GM12864 (cell line): Measurements from ENCODE around the gene DDX10.

Experiments
- DNase-seq: peaks from one replicate; pipeline ENCODE4 v3.0.0-alpha.2; 2011; ENCODE audit warnings: low read depth
- H3K4me3 ChIP-seq: 2 replicates; pipeline ENCODE4 v1.5.1; 2011; ENCODE audit warnings: mild to moderate bottlenecking, low read depth, low read length, control low read depth
- TF ChIP-seq, protein P1 (sequence below): IDR thresholded peaks from 2 replicates; pipeline ENCODE4 v1.5.1; 2011; ENCODE audit warnings: low read depth, mild to moderate bottlenecking, moderate library complexity, low read length, control low read depth, inconsistent platforms; ENCODE audit errors: missing control alignments

DDX10 gene

DNA sequence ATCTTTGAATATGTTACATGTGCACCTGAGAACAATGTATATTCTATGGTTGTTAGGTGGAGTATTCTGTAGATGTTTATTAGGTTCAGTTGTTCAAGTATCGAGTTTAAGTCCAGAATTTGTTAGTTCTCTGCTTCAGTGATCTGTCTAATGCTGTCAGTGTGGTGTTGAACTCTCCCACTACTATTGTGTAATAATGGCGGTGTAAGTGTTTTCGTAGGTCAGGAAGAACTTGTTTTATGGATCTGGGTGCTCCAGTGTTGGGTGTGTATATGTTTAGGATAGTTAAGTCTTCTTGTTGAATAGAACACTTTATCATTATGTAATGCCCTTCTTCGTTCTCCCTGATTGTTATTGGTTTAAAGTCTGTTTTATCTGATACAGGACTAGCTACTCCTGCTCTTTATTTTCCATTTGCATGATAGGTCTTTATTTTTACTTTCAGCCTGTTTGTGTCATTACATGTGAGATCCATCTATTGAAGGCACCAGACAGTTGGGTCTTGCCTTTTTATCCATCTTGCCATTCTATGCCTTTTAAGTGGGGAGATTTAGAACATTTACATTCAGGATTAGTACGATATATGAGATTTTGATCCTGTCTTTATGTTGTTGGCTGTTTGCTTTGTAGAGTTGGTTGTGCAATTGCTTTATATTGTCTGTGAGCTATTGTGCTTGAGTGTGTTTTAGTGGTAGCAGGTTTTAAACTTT lies 121.6 kb downstream of the DDX10 start:
- no peak overlapping the region for H3K4me3 ChIP-seq
- no peak for DNase-seq
- TF ChIP-seq, protein P1, sequence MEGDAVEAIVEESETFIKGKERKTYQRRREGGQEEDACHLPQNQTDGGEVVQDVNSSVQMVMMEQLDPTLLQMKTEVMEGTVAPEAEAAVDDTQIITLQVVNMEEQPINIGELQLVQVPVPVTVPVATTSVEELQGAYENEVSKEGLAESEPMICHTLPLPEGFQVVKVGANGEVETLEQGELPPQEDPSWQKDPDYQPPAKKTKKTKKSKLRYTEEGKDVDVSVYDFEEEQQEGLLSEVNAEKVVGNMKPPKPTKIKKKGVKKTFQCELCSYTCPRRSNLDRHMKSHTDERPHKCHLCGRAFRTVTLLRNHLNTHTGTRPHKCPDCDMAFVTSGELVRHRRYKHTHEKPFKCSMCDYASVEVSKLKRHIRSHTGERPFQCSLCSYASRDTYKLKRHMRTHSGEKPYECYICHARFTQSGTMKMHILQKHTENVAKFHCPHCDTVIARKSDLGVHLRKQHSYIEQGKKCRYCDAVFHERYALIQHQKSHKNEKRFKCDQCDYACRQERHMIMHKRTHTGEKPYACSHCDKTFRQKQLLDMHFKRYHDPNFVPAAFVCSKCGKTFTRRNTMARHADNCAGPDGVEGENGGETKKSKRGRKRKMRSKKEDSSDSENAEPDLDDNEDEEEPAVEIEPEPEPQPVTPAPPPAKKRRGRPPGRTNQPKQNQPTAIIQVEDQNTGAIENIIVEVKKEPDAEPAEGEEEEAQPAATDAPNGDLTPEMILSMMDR: no peak

- DNase-seq: no peak
- H3K4me3 ChIP-seq: no peak overlapping the region
- TF ChIP-seq, protein P1: no peak
Measured at GRCh38 chr11:108787105-108787504, 122.2 kb downstream of the DDX10 start.

DNA sequence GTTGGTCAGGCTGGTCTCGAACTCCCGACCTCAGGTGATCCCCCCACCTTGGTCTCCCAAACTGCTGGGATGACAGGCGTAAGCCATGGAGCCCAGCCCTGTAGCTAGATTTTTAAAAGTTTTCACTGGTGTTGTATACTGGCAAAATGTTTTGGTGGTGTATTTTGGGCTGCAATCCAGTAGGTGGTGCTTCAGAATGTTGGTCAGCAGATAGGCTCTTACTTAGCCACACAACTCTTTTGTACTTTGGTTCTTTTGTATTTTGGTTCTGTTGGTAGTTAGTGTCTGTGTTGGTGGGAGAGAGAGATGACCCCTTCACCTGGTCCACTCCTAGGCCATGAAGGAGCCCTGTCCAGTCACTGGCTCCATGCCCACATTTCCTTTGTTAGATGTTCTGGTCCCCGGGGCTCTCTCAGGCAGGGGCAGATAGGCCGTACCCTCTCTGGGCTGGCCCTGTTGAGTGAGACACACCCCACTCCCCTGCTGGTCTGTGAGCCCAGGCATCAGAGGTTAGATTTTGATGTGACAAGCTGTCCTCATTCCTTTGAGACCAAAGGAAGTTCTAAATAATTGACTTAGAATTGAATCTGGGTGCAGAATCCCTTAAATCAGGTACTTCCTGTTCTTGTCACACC lies 123.8 kb downstream of the DDX10 start:
- no peak for DNase-seq
- H3K4me3 ChIP-seq: no peak overlapping the region
- TF ChIP-seq, protein P1: peak; percentile 68

GRCh38 chr11:108790501-108791299 lies 125.8 kb downstream of the DDX10 start:
- TF ChIP-seq, protein P1: no peak
- DNase-seq: no peak
- no peak overlapping the region for H3K4me3 ChIP-seq

- no peak overlapping the region for H3K4me3 ChIP-seq
- TF ChIP-seq, protein P1: no peak
- no peak for DNase-seq
Measured at GRCh38 chr11:108793138-108793537, 128.3 kb downstream of the DDX10 start.

DNA sequence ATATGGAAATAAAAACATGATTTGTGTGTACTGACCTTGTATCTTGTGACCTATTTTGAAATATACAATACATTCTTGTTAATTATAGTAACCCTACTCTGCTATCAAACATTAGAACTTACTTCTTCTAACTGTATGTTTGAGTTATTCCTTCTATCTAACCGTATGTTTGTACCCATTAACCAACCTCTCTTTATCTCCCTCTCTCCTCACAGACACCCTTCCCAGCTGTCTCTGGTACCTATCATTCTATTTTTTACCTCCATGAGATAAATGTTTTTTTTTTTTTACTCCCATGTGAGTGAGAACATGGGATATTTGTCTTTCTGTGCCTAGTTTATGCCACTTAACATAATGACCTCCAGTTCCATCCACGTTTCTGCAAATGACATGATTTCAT lies 128.7 kb downstream of the DDX10 start:
- TF ChIP-seq, protein P1: no peak
- no peak overlapping the region for H3K4me3 ChIP-seq
- no peak for DNase-seq
